H9 (cell line): Measurements from ENCODE around the gene NID1. TPM values are rescaled to one million over a fixed set of nuclear protein-coding genes. Genes with fewer than 3 reads are reported as not detected.

Experiments used
- DNase-seq: peaks from one replicate; pipeline ENCODE4 v3.0.0-alpha.2; 2017
- H2AFZ ChIP-seq: one replicate; pipeline ENCODE4 v1.6.1; 2013; ENCODE audit warnings: mild to moderate bottlenecking, low read length, control low read depth, moderate library complexity
- H2AK5ac ChIP-seq: 2 replicates; pipeline ENCODE4 v1.6.1; 2013; ENCODE audit warnings: low read length, control low read depth, mixed read lengths; ENCODE audit not compliant: insufficient read length
- H2BK120ac ChIP-seq: one replicate; pipeline ENCODE4 v1.6.1; 2013; ENCODE audit warnings: low read depth, mild to moderate bottlenecking, low read length, control low read depth, inconsistent platforms; ENCODE audit not compliant: poor library complexity, severe bottlenecking
- H2BK12ac ChIP-seq: 2 replicates; pipeline ENCODE4 v1.6.1; 2013; ENCODE audit warnings: low read length, control low read depth, mixed read lengths, low read depth; ENCODE audit not compliant: insufficient read length
- H2BK15ac ChIP-seq: 2 replicates; pipeline ENCODE4 v1.6.1; 2013; ENCODE audit warnings: low read depth, low read length, control low read depth
- H2BK20ac ChIP-seq: one replicate; pipeline ENCODE4 v1.6.1; 2013; ENCODE audit warnings: low read depth, mild to moderate bottlenecking, low read length, control low read depth, inconsistent platforms; ENCODE audit not compliant: poor library complexity, severe bottlenecking
- H2BK5ac ChIP-seq: 2 replicates; pipeline ENCODE4 v1.6.1; 2013; ENCODE audit warnings: low read length, control low read depth, mixed read lengths; ENCODE audit not compliant: insufficient read length
- H3K14ac ChIP-seq: 2 replicates; pipeline ENCODE4 v1.6.1; 2013; ENCODE audit warnings: low read length, control low read depth; ENCODE audit not compliant: insufficient read depth
- H3K18ac ChIP-seq: 2 replicates; pipeline ENCODE4 v1.6.1; 2013; ENCODE audit warnings: low read depth, mild to moderate bottlenecking, mixed read lengths, low read length, control low read depth; ENCODE audit not compliant: insufficient read length
- H3K23ac ChIP-seq: 2 replicates; pipeline ENCODE4 v1.6.1; 2013; ENCODE audit warnings: low read length, control low read depth, mixed read lengths, low read depth; ENCODE audit not compliant: insufficient read length
- H3K23me2 ChIP-seq: 2 replicates; pipeline ENCODE4 v1.6.1; 2013; ENCODE audit warnings: low read depth, mild to moderate bottlenecking, mixed read lengths, low read length, control low read depth; ENCODE audit not compliant: insufficient read length, poor library complexity, severe bottlenecking
- H3K27ac ChIP-seq: 2 replicates; pipeline ENCODE4 v1.5.1; 2013; ENCODE audit warnings: low read length, control low read depth, mixed read lengths, low read depth; ENCODE audit not compliant: insufficient read length
- H3K27me3 ChIP-seq: 2 replicates; pipeline ENCODE4 v1.6.1; 2013; ENCODE audit warnings: low read length, control low read depth, inconsistent platforms; ENCODE audit not compliant: insufficient read depth
- H3K4ac ChIP-seq: 2 replicates; pipeline ENCODE4 v1.6.1; 2013; ENCODE audit warnings: low read depth, mild to moderate bottlenecking, control low read depth, inconsistent platforms, low read length, moderate library complexity
- H3K4me1 ChIP-seq: 2 replicates; pipeline ENCODE4 v1.6.1; 2013; ENCODE audit warnings: low read length, control low read depth, inconsistent platforms; ENCODE audit not compliant: insufficient read depth
- H3K4me2 ChIP-seq: 2 replicates; pipeline ENCODE4 v1.6.1; 2013; ENCODE audit warnings: low read length, control low read depth, mixed read lengths; ENCODE audit not compliant: insufficient read length, insufficient read depth
- H3K56ac ChIP-seq: 2 replicates; pipeline ENCODE4 v1.6.1; 2013; ENCODE audit warnings: low read depth, mild to moderate bottlenecking, mixed read lengths, low read length, control low read depth; ENCODE audit not compliant: insufficient read length
- H3K79me1 ChIP-seq: 2 replicates; pipeline ENCODE4 v1.6.1; 2013; ENCODE audit warnings: low read depth, mild to moderate bottlenecking, moderate library complexity, low read length, control low read depth, inconsistent platforms; ENCODE audit not compliant: insufficient read depth, poor library complexity, severe bottlenecking
- H3K79me2 ChIP-seq: 2 replicates; pipeline ENCODE4 v1.6.1; 2013; ENCODE audit warnings: low read length, control low read depth, inconsistent platforms; ENCODE audit not compliant: insufficient read depth
- H3K9ac ChIP-seq: 2 replicates; pipeline ENCODE4 v1.6.1; 2013; ENCODE audit warnings: low read length, control low read depth, mixed read lengths; ENCODE audit not compliant: insufficient read length; ENCODE audit errors: extremely low read depth
- H3K9me3 ChIP-seq: one replicate; pipeline ENCODE4 v1.6.1; 2013; ENCODE audit warnings: low read depth, low read length, inconsistent platforms; ENCODE audit not compliant: control insufficient read depth
- H3T11ph ChIP-seq: one replicate; pipeline ENCODE4 v1.6.1; 2013; ENCODE audit warnings: mild to moderate bottlenecking, low read length, control low read depth, inconsistent platforms
- H4K20me1 ChIP-seq: one replicate; pipeline ENCODE4 v1.6.1; 2013; ENCODE audit not compliant: control insufficient read depth, insufficient read length, insufficient read depth
- H4K5ac ChIP-seq: 2 replicates; pipeline ENCODE4 v1.6.1; 2013; ENCODE audit warnings: low read depth, mild to moderate bottlenecking, mixed read lengths, low read length, control low read depth; ENCODE audit not compliant: insufficient read length
- H4K8ac ChIP-seq: replicated peaks from 2 replicates; pipeline ENCODE4 v1.6.1; 2013; ENCODE audit warnings: low read length, control low read depth, mixed read lengths, low read depth; ENCODE audit not compliant: insufficient read length
- H4K91ac ChIP-seq: 2 replicates; pipeline ENCODE4 v1.6.1; 2013; ENCODE audit warnings: low read depth, mild to moderate bottlenecking, moderate library complexity, mixed read lengths, low read length, control low read depth; ENCODE audit not compliant: insufficient read length
- H3K27ac Mint-ChIP-seq, 3 experiments: 2 replicates in 2 of 3; 3 replicates in 1 of 3; pipeline ENCODE4 v1.8.0; 2020 to 2021; ENCODE audit warnings: mixed read lengths in 3 of 3, mild to moderate bottlenecking in 1 of 3, moderate library complexity in 1 of 3
- H3K27me3 Mint-ChIP-seq: 2 replicates; pipeline ENCODE4 v1.8.0; 2021; ENCODE audit warnings: low read depth, mild to moderate bottlenecking, moderate library complexity, mixed read lengths
- H3K36me3 Mint-ChIP-seq, 3 experiments: 2 replicates in 2 of 3; 3 replicates in 1 of 3; pipeline ENCODE4 v1.8.0; 2020 to 2021; ENCODE audit warnings: low read depth in 3 of 3, mixed read lengths in 3 of 3; ENCODE audit not compliant: insufficient read depth in 1 of 3
- H3K4me1 Mint-ChIP-seq, 2 experiments: 2 replicates each; pipeline ENCODE4 v1.8.0; 2020; ENCODE audit warnings: mixed read lengths in 2 of 2
- H3K4me3 Mint-ChIP-seq, 2 experiments: 2 replicates in 1 of 2; 3 replicates in 1 of 2; pipeline ENCODE4 v1.8.0; 2020 to 2021; ENCODE audit warnings: mild to moderate bottlenecking in 2 of 2, mixed read lengths in 2 of 2, moderate library complexity in 1 of 2
- H3K9me3 Mint-ChIP-seq, 2 experiments: 2 replicates in 1 of 2; 3 replicates in 1 of 2; pipeline ENCODE4 v1.8.0; 2020; ENCODE audit warnings: mild to moderate bottlenecking in 2 of 2, mixed read lengths in 2 of 2, moderate library complexity in 1 of 2
- WGBS: extraction: QIAGEN DNeasy Blood & Tissue Kit; methylation state at CpG from one replicate; pipeline ENCODE4 v1.1.7; 2013; ENCODE audit warnings: missing lambda C conversion rate, low lambda C conversion rate, mixed read lengths; ENCODE audit not compliant: insufficient read length; ENCODE audit errors: extremely low coverage; 5-methylcytosine and 5-hydroxymethylcytosine counted together
- total RNA-seq: library from RNA; stranded (reverse); gene quantifications from 2 replicates; pipeline ENCODE4 v1.2.1, GENCODE V29; 2021
- TF ChIP-seq, protein P1 (sequence below): fragments of 200-600 bp; sonication (generic); conservative IDR thresholded peaks from 3 replicates; pipeline ENCODE4 v1.8.0; 2021; ENCODE audit warnings: antibody characterized with exemption, mild to moderate bottlenecking

NID1 gene
- total RNA-seq, 1 experiment from 2014 or later: 28.5 TPM

DNA sequence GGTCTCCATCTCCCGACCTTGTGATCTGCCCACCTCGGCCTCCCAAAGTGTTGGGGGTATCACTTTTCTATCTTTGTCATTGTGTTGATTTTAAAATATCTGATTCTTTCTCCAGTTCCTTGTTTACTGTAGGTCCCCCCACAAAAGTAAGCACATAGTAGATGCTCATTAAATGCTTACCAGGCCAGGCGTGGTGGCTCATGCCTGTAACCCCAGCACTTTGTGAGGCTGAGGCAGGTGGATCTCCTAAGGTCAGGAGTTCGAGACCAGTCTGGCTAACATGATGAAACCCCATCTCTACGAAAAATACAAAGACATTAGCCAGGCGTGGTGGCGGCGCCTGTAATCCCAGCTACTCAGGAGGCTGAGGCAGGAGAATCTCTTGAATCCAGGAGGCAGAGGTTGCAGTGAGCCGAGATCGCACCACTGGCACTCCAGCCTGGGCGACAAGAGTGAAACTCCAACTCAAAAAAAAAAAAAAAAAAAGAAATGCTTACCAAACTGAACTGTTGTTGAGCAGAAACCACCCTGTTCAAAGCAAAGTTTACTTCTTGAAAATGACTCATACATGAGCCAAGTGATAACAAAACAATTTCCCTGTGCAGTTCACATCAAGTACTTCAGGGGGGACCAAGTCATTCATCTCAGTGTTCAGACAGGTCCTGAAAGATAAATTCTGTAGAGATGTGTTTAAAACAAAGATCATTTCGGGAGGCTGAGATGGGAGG lies 24.3 kb upstream of the NID1 start:
- no peak overlapping the region for H2BK15ac ChIP-seq
- no peak overlapping the region for H2AFZ ChIP-seq
- no peak overlapping the region for H2BK120ac ChIP-seq
- H4K5ac ChIP-seq: no peak overlapping the region
- no peaks in the 10 kb centered on the region for H3K23me2 ChIP-seq
- H3K23ac ChIP-seq: no peak overlapping the region
- H3K27ac ChIP-seq: no peak overlapping the region
- no peaks in the 10 kb centered on the region for H3K79me1 ChIP-seq
- no peaks in the 10 kb centered on the region for H3K79me2 ChIP-seq
- H3K4ac ChIP-seq: no peak overlapping the region
- H4K8ac ChIP-seq: no peak overlapping the region
- Mint-ChIP-seq H3K4me1 (no peaks in the 10 kb centered on the region), H3K9me3 (peaks cover 0 to 2% of the 10 kb centered on the region in 2 experiments; a peak in 4 of 5 replicates), H3K27me3 (peaks cover 5% of the 10 kb centered on the region), H3K4me3 (no peak overlapping the region), H3K27ac (no peak overlapping the region), H3K36me3 (no peaks in the 10 kb centered on the region)
- no peak overlapping the region for H2AK5ac ChIP-seq
- H3K27me3 ChIP-seq: no peaks in the 10 kb centered on the region
- no peaks in the 10 kb centered on the region for H3K4me1 ChIP-seq
- no peaks in the 10 kb centered on the region for H3K9me3 ChIP-seq
- no CpG with 5 or more reads among the region's 12 CpGs for WGBS
- no peak overlapping the region for H3T11ph ChIP-seq
- H3K9ac ChIP-seq: no peak overlapping the region
- no peak overlapping the region for H3K4me2 ChIP-seq
- DNase-seq: no peak
- H3K56ac ChIP-seq: no peak overlapping the region
- H3K14ac ChIP-seq: no peak overlapping the region
- H4K20me1 ChIP-seq: no peaks in the 10 kb centered on the region
- H2BK5ac ChIP-seq: no peak overlapping the region
- H3K18ac ChIP-seq: no peak overlapping the region
- TF ChIP-seq, protein P1, sequence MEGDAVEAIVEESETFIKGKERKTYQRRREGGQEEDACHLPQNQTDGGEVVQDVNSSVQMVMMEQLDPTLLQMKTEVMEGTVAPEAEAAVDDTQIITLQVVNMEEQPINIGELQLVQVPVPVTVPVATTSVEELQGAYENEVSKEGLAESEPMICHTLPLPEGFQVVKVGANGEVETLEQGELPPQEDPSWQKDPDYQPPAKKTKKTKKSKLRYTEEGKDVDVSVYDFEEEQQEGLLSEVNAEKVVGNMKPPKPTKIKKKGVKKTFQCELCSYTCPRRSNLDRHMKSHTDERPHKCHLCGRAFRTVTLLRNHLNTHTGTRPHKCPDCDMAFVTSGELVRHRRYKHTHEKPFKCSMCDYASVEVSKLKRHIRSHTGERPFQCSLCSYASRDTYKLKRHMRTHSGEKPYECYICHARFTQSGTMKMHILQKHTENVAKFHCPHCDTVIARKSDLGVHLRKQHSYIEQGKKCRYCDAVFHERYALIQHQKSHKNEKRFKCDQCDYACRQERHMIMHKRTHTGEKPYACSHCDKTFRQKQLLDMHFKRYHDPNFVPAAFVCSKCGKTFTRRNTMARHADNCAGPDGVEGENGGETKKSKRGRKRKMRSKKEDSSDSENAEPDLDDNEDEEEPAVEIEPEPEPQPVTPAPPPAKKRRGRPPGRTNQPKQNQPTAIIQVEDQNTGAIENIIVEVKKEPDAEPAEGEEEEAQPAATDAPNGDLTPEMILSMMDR: no peak
- H4K91ac ChIP-seq: no peak overlapping the region
- no peak overlapping the region for H2BK12ac ChIP-seq
- no peak overlapping the region for H2BK20ac ChIP-seq
